ENCODE measurements around the gene TENM4.

DNA sequence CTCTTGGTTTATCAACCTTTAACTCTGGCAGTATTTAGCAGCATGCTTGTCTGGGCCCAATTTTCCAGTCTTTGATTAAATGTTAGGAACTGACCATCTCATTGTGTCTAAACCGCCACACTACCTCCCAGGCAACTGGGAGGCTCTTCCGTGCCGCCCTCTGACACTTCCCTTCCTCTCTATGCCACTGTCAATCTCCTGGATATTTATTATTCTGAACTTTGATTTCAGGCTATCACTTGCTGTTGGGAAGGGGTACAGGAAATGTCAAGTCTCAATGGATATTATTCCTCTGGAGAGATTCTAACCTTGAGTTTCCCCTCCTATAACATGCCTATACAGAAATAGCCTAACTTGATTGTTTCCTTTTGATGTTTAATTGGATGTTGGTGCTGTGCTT is 643.3 kb downstream of the TENM4 start:
- TF ChIP-seq, protein P1, sequence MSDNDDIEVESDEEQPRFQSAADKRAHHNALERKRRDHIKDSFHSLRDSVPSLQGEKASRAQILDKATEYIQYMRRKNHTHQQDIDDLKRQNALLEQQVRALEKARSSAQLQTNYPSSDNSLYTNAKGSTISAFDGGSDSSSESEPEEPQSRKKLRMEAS (IDR thresholded peaks at IDR 0.05), result no peak
- TF ChIP-seq, protein P2, sequence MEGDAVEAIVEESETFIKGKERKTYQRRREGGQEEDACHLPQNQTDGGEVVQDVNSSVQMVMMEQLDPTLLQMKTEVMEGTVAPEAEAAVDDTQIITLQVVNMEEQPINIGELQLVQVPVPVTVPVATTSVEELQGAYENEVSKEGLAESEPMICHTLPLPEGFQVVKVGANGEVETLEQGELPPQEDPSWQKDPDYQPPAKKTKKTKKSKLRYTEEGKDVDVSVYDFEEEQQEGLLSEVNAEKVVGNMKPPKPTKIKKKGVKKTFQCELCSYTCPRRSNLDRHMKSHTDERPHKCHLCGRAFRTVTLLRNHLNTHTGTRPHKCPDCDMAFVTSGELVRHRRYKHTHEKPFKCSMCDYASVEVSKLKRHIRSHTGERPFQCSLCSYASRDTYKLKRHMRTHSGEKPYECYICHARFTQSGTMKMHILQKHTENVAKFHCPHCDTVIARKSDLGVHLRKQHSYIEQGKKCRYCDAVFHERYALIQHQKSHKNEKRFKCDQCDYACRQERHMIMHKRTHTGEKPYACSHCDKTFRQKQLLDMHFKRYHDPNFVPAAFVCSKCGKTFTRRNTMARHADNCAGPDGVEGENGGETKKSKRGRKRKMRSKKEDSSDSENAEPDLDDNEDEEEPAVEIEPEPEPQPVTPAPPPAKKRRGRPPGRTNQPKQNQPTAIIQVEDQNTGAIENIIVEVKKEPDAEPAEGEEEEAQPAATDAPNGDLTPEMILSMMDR (IDR thresholded peaks at IDR 0.05; ENCODE audit: low read depth, low read length, missing input control), result no peak
- TF ChIP-seq EGR1 (IDR thresholded peaks at IDR 0.05; ENCODE audit: low read depth in 2 of 2) (no peak), TAF1 (conservative IDR thresholded peaks at IDR 0.05) (no peak), JUND (IDR thresholded peaks at IDR 0.05) (no peak), RAD21 (IDR thresholded peaks at IDR 0.05) (no peak)
- TF ChIP-seq, protein P3, sequence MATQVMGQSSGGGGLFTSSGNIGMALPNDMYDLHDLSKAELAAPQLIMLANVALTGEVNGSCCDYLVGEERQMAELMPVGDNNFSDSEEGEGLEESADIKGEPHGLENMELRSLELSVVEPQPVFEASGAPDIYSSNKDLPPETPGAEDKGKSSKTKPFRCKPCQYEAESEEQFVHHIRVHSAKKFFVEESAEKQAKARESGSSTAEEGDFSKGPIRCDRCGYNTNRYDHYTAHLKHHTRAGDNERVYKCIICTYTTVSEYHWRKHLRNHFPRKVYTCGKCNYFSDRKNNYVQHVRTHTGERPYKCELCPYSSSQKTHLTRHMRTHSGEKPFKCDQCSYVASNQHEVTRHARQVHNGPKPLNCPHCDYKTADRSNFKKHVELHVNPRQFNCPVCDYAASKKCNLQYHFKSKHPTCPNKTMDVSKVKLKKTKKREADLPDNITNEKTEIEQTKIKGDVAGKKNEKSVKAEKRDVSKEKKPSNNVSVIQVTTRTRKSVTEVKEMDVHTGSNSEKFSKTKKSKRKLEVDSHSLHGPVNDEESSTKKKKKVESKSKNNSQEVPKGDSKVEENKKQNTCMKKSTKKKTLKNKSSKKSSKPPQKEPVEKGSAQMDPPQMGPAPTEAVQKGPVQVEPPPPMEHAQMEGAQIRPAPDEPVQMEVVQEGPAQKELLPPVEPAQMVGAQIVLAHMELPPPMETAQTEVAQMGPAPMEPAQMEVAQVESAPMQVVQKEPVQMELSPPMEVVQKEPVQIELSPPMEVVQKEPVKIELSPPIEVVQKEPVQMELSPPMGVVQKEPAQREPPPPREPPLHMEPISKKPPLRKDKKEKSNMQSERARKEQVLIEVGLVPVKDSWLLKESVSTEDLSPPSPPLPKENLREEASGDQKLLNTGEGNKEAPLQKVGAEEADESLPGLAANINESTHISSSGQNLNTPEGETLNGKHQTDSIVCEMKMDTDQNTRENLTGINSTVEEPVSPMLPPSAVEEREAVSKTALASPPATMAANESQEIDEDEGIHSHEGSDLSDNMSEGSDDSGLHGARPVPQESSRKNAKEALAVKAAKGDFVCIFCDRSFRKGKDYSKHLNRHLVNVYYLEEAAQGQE (IDR thresholded peaks at IDR 0.05), result no peak
- TF ChIP-seq, protein P4, sequence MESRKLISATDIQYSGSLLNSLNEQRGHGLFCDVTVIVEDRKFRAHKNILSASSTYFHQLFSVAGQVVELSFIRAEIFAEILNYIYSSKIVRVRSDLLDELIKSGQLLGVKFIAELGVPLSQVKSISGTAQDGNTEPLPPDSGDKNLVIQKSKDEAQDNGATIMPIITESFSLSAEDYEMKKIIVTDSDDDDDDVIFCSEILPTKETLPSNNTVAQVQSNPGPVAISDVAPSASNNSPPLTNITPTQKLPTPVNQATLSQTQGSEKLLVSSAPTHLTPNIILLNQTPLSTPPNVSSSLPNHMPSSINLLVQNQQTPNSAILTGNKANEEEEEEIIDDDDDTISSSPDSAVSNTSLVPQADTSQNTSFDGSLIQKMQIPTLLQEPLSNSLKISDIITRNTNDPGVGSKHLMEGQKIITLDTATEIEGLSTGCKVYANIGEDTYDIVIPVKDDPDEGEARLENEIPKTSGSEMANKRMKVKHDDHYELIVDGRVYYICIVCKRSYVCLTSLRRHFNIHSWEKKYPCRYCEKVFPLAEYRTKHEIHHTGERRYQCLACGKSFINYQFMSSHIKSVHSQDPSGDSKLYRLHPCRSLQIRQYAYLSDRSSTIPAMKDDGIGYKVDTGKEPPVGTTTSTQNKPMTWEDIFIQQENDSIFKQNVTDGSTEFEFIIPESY (IDR thresholded peaks at IDR 0.05), result no peak
